ENCODE data around the gene KANSL1. TPM values are rescaled to one million over a fixed set of nuclear protein-coding genes. Genes with fewer than 3 reads are reported as not detected.

Gene KANSL1
- total and polyA plus RNA-seq, 9 of the 15 experiments (the other 6 are each of a cell fraction or from before 2014, with no cell fraction given), result 3.6 to 55.4 (median 31.8) TPM

DNA sequence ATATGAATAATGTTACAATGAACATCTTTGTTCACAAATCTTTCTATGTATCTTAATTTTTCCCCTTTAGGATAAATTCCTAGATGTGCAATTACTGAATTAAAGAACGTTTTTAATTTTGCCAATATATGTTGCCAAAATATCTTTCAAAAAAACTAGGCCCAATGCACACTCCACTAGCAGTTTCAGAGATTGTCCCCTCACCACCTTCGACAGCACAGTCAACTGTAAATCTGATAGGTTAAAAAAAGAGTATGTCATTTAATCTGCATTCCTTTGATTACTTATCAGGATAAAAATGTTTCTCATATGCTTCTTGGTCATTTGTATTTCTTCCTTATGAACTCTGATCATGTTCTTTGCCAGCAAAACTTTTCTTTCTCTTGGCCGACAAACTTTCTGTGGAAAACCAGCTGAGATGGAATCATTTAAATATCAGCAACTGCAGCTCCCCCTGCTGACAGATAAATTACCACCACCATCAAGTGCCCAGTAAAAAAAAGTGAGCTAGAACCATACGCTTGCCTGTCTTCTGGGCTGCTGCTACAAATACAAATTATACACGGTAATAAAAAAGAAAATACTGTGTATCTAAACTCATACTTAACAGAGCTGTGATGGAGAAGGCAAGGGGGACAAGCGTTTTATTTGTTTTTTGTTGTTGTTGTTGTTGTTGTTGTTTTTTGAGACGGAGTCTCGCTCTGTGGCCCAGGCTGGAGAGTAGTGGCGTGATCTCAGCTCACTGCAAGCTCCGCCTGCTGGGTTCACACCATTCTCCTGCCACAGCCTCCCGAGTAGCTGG is 19.6 kb upstream of the KANSL1 start (continued):
- TF ChIP-seq RAD21 (CRISPR knock-in tag; conservative IDR thresholded peaks at IDR 0.05 in 1 of 2, IDR thresholded peaks at IDR 0.05 in 1 of 2), result peak; percentile 88 to 89
- TF ChIP-seq, protein P1, sequence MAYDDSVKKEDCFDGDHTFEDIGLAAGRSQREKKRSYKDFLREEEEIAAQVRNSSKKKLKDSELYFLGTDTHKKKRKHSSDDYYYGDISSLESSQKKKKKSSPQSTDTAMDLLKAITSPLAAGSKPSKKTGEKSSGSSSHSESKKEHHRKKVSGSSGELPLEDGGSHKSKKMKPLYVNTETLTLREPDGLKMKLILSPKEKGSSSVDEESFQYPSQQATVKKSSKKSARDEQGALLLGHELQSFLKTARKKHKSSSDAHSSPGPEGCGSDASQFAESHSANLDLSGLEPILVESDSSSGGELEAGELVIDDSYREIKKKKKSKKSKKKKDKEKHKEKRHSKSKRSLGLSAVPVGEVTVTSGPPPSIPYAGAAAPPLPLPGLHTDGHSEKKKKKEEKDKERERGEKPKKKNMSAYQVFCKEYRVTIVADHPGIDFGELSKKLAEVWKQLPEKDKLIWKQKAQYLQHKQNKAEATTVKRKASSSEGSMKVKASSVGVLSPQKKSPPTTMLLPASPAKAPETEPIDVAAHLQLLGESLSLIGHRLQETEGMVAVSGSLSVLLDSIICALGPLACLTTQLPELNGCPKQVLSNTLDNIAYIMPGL (CRISPR knock-in tag; IDR thresholded peaks at IDR 0.05), result no peak
- TF ChIP-seq NFIC (IDR thresholded peaks at IDR 0.05), result no peak
- TF ChIP-seq SNRNP70 (optimal IDR thresholded peaks at IDR 0.05; ENCODE audit: low read depth, low read length), result no peak
- TF ChIP-seq HNRNPL (IDR thresholded peaks at IDR 0.05; ENCODE audit: low read depth, low read length), result no peak
- no peak for TF ChIP-seq ILK (tag; IDR thresholded peaks at IDR 0.05; ENCODE audit: borderline replicate concordance, low read depth)
- TF ChIP-seq, protein P2, sequence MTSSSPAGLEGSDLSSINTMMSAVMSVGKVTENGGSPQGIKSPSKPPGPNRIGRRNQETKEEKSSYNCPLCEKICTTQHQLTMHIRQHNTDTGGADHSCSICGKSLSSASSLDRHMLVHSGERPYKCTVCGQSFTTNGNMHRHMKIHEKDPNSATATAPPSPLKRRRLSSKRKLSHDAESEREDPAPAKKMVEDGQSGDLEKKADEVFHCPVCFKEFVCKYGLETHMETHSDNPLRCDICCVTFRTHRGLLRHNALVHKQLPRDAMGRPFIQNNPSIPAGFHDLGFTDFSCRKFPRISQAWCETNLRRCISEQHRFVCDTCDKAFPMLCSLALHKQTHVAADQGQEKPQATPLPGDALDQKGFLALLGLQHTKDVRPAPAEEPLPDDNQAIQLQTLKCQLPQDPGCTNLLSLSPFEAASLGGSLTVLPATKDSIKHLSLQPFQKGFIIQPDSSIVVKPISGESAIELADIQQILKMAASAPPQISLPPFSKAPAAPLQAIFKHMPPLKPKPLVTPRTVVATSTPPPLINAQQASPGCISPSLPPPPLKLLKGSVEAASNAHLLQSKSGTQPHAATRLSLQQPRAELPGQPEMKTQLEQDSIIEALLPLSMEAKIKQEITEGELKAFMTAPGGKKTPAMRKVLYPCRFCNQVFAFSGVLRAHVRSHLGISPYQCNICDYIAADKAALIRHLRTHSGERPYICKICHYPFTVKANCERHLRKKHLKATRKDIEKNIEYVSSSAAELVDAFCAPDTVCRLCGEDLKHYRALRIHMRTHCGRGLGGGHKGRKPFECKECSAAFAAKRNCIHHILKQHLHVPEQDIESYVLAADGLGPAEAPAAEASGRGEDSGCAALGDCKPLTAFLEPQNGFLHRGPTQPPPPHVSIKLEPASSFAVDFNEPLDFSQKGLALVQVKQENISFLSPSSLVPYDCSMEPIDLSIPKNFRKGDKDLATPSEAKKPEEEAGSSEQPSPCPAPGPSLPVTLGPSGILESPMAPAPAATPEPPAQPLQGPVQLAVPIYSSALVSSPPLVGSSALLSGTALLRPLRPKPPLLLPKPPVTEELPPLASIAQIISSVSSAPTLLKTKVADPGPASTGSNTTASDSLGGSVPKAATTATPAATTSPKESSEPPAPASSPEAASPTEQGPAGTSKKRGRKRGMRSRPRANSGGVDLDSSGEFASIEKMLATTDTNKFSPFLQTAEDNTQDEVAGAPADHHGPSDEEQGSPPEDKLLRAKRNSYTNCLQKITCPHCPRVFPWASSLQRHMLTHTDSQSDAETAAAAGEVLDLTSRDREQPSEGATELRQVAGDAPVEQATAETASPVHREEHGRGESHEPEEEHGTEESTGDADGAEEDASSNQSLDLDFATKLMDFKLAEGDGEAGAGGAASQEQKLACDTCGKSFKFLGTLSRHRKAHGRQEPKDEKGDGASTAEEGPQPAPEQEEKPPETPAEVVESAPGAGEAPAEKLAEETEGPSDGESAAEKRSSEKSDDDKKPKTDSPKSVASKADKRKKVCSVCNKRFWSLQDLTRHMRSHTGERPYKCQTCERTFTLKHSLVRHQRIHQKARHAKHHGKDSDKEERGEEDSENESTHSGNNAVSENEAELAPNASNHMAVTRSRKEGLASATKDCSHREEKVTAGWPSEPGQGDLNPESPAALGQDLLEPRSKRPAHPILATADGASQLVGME (CRISPR knock-in tag; IDR thresholded peaks at IDR 0.05), result no peak
- TF ChIP-seq NR2C1 (IDR thresholded peaks at IDR 0.05), result 0 out of 2 replicates have a peak, but pooled peaks have one; percentile 10
- no peak for TF ChIP-seq NR2C1 (tag; IDR thresholded peaks at IDR 0.05)
- TF ChIP-seq TSC22D4 (tag; IDR thresholded peaks at IDR 0.05), result no peak
- TF ChIP-seq BRD9 (IDR thresholded peaks at IDR 0.05; ENCODE audit: low read depth, partially characterized antibody), result no peak
- TF ChIP-seq, protein P3, sequence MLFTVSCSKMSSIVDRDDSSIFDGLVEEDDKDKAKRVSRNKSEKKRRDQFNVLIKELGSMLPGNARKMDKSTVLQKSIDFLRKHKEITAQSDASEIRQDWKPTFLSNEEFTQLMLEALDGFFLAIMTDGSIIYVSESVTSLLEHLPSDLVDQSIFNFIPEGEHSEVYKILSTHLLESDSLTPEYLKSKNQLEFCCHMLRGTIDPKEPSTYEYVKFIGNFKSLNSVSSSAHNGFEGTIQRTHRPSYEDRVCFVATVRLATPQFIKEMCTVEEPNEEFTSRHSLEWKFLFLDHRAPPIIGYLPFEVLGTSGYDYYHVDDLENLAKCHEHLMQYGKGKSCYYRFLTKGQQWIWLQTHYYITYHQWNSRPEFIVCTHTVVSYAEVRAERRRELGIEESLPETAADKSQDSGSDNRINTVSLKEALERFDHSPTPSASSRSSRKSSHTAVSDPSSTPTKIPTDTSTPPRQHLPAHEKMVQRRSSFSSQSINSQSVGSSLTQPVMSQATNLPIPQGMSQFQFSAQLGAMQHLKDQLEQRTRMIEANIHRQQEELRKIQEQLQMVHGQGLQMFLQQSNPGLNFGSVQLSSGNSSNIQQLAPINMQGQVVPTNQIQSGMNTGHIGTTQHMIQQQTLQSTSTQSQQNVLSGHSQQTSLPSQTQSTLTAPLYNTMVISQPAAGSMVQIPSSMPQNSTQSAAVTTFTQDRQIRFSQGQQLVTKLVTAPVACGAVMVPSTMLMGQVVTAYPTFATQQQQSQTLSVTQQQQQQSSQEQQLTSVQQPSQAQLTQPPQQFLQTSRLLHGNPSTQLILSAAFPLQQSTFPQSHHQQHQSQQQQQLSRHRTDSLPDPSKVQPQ (CRISPR knock-in tag; IDR thresholded peaks at IDR 0.05; ENCODE audit: borderline replicate concordance), result no peak

All from K562 (cell line).